HG02981 (cell line): ENCODE measurements around the gene LRFN2.

Experiments used
- ATAC-seq: cut with Tn5 transposase; IDR thresholded peaks from one replicate; pipeline ENCODE4 v1.9.1; 2021; ENCODE audit warnings: mild to moderate bottlenecking, moderate library complexity; ENCODE audit not compliant: unreplicated experiment

The LRFN2 gene

DNA sequence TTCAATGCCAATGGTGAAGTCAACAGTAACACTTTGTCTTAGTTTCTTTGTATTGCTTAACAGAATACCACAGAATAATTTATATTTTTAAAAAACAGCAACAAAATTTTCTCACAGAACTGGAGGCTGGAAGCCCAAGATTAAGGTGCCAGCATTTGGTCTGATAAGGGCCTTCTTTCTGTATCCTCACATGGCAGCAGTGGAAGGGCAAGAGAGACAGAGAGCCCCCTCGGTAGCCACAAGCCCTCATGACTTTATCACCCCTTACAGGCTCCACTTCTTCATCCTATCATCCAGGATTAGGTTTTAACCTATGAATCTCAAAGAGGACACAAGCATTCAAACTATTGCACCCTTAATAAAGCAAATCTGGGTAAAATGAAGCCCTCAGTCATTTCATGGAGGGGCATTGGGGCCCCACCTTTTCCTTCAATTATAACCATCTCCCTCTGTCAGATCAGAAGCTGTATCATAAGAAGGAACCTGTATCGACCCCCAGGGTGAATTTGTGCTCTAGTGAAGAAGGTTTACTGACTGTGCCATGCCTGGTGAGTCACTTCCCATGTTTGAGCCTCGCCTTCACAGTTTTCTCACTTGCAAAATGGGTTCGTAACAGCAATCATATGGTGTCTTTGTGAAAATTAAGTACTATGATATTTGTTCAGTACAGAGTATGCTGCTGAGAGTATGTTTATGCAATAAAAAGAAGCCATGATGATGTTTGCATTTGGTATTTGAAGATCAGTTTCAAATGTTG lies 178.2 kb downstream of the LRFN2 start:
- ATAC-seq, result no peak

DNA sequence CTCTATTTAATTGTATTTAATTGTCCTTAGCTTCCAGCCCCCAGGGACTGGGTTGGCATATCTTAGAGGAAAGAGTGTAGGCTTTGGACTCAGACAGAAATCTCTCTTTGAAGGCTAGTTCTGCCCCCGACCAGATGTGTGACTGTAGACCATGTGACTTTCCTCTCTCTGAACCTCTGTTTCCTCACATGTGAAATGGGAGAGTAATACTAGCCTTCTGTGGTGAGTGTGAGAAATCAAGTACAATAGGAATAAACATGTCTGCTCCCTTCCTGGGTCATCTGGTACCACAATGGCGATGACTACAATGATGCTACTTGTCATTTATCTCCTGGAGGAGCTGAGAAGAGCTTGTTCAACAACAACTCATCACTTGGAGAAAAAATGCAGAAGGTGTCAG lies 179.9 kb downstream of the LRFN2 start:
- no peak for ATAC-seq

DNA sequence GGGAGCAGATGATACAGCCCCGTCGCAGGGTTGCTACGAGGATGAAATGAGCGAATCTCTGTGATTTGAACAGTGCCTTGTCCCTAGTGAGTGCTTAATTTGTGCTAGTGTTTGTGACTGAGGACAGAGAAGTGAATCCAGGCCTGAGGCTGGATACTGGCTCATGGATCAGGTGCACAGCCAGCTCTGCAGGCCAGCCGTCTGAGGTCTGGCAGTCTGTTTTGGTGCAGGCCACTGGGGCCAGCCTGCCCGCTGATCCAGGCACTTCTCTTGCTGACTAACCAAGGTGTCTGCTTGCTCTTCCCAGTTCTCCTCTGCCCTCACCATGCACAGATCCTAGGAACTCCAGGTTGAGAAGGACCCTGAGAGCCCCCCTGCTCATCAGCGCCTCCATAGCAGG lies 181.0 kb downstream of the LRFN2 start:
- no peak for ATAC-seq

DNA sequence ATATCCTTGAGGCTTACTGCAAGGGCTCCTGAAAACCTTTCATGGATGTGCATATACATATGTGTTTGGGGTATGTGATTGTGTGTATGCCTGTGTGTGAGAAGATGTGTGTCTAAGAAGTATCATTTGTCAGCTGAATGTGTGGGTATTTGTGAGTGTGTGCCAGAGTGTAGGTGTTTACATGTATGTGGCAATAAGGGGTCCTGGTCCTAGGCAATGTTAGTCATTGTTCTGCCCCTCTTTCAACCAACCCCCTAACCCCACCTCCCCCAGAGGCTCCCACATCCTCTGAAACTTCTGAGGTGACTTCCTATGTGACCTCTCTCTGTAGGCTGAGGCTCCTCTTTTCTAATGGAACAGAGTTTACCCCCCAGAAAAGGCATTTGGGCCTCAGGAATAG lies 186.4 kb downstream of the LRFN2 start:
- no peak for ATAC-seq

DNA sequence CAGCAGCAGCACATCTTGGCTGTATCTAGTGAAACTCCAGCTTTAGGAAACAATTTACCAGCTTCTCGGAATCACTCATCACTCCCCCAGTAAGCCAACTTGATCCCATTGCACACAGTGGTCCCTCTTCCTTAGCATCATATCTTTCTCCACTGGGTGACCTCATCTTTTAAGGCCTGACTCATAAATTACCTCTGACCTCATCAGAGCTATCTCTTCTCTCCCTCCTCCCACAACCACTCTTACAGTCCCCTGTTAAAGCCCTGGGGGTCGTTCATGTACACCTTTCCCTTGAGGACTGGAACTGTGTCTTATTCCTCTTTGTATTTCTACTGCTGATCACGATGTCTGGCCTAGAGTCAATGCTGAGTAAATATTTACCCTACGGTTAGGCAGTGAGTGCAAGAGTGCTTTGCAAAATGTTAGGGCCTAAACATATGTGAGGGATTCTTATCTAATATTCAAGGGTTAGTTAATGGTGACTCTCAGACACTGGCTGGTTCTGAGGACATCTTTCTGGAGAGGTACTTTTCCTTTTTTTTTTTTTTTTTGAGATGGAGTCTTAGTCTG lies 187.2 kb downstream of the LRFN2 start:
- no peak for ATAC-seq

DNA sequence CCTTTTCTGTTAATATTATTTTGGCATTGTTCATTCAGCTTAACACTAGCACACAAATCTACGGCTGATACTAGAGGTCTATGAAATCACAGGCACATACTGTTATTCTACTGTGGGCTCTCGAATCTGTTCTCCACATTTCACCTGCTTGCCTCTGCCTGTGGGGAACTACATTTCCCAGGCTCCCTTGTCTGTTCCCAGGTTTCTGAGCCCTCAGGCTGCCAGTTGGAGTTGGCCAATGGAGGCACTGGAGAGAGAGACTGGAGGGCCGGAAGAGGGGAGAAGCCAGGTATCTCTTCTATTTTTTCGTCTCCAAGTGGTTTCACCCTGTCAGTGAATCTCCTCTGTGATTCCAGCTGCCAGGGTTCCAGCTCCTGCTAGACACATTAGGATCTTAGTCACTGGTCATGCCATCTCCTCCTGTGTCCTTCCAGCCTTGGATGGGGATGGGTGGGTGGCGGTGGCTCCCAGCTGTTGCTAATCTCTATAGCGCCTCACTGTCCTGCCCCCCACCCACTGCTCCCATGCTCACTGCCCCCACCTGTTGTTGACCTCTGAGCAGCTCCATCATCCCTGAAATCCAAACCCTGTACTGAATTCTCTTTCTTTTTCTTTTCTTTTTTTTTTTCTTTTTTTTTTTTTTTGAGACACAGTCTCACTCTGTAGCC lies 188.2 kb downstream of the LRFN2 start:
- no peak for ATAC-seq

DNA sequence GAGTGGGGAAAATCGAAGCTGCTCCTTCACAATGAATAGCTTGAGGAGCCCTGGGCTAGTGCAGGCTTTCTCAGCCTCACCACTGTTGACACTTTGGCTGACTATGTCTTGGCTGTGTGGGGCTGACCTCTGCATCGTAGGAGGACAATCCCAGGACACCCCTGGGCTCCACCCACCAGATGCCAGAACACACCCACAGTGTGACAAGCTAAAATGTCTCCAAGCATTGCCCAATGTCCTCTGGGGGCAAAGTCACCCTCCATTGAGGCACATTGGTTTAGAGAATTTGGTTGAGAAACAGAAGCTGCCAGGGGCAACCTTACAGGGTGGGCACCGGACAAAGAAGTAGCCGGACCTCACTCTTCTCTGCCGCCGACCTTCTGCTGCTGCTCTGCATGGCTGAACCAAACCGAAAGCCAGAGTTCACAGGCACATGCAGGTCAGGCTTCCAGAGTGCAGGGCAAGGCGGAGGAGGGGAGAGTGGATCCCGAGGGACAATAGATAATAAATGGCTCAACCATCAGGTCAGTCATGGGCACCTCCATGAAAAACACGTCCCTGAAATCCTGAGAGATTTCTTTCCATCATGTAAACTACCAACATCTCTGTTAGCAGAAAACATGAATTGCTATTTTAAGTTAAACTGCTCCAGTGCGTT lies 189.0 kb downstream of the LRFN2 start:
- ATAC-seq, result no peak

DNA sequence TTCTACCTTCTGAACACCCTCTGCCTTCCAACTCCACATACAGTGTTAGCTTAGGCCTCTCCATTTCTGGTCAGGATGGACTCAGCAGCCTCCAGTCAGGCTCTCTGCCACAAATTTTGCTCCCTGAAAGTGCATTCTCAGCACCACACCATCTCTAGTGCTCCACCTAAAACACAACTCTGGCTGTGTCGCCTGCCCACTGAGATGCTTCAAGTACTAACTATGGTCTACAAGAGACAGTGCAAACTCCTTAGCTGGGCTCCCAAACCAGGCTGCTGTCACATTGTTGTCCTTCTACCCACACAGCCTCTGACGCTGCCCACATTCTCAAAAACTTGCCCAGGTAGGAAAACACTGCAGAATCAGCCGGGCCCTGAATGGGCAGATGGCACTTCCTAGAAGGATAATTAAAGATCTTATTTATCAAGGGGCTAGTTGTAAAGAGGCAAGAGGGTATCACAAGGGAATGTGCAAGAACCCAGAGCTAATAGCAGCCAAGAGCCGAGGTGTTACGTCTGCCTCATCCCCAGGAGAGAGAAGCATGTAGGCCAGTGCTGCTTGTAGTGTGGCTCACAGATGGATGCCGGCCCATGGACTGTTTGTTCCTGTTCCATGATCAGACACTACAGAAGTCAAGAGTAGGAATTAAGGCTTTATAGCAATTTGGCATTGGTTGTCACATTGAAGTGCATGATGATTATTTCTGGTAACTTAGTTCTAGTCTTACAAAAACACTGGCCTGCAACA lies 189.7 kb downstream of the LRFN2 start:
- ATAC-seq, result no peak

DNA sequence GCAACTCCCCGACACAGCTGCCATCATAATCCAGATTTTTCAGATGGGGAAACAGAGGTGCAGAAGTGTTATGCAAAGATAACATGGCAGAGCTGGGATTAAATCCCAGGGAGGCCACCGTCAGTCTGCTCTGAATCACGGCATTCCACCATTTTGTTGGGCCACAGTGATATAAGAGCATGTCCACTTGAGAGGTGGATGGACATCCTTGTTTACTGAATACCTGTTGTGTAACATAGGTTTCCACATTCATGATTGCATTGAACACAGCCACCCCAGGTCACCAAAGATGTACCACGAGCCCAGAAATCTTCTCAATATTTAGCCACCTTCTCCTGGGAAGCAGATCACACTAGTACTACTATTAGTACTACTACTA lies 191.5 kb downstream of the LRFN2 start:
- ATAC-seq, result no peak

DNA sequence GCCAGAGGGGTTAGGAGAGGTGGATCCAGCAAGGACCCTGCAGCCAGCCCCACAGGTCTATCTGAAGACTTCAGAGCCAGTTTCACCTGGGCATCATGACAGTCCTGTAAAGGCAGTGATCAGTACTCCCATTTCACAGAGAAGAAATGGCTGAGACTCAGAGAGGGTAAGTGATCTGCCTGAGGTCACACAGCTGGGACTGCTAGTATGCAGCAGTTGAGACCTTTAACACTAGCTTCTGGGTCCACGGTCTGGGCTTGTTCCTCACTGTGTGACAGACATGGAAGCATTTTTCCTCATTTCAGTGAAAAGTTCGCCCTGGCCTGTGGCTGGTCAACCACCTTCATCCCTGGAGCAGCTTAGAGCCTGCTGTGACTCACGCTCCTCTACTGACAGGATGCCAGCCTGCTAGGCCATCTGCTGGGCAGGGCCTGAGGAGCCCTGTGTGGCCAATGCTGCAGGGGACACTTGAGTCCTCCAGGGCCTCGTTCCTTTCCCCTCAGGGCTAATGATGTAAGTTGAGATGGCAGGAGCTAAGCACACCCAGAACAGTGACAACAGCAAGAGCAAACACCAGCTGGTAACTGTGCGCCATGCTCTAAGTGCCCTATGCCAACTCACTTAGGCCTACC lies 192.0 kb downstream of the LRFN2 start:
- ATAC-seq, result no peak

DNA sequence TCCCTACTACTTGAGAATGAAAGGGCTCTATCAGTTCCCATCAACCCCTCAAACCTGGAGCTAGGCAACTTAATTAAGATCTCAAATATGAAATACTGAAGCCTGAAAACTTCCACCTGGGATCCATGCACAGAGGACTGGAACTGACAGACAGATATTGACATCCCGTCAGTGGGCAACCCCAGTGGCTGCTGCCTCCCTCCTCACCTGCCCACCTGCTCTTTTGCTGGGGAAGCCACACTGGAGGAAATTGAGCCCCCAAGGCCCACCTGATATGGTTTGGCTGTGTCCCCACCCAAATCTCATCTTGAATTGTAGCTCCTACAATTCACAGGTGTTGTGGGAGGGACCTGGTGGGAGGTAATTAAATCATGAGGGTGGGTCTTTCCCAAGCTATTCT lies 192.8 kb downstream of the LRFN2 start:
- ATAC-seq, result no peak

DNA sequence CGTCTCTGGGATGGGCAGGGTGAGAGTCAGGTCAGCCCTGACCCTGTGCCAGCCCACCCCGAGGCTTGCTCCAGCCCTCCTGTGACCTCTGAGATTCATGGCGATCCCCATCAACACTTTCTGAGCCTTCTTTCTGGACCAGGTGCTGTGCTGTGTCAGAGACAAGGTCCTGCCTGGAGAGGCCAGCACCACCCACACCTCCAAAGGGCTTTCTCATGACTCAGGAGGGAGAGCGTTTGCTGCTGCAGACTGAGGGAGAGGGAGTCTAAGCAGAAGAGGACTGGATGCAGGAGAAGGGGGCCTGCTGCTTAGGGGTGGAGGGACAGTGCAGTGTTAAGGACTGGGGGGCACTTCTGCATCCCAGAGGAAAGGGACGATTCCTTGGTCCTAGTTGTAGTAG lies 193.5 kb downstream of the LRFN2 start:
- no peak for ATAC-seq

DNA sequence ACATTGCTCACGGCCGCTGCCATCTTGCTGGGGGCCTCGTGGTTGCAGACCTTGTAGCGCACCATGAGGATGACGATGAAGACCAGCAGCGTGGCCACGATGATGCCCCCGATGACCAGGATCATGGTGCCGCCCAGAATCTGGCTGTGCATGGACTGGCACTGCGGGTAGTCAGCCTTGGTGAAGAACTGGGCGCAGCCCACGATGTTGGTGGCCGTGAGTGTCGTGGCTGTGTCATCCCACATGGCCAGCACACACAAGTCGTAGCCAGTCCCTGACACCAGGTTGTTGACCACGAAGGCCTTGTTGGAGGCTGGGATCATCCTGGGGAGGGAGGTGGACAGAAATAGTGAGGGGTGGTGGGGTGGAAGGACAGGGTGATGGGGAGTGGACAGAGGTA lies 194.6 kb downstream of the LRFN2 start:
- ATAC-seq, result no peak

DNA sequence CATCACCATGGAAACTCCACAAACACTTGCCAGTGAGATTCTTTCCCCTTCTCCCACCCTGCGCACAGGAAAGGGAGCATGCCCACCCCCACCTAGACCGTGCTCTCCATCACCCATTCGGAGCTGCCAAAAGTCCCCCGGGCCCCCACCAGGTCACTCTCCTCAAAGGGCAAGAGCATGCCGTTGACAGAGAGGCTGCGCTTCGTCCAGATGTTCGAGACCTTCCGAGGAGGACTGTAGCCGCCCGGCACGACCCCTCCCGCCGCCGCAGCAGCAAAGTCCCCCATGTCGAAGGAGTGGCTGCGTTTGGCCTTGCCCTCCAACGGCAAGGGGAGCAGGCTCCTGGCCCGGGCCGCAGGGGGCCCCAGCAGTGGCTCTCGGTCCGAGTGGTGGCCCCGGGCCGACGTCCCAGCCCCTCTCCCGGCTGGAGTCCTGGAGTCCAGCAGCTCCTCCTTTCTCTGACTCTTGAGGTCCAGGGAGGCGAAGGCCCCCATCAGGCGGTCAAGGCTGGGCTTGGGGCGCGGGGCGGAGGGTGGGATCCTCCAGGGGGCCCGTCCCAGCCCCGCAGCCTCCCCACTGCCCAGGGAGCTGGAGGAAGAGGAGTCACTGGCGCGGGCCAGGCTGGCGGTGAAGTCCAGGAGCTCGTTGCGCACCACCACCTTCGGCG lies 195.2 kb downstream of the LRFN2 start:
- no peak for ATAC-seq

DNA sequence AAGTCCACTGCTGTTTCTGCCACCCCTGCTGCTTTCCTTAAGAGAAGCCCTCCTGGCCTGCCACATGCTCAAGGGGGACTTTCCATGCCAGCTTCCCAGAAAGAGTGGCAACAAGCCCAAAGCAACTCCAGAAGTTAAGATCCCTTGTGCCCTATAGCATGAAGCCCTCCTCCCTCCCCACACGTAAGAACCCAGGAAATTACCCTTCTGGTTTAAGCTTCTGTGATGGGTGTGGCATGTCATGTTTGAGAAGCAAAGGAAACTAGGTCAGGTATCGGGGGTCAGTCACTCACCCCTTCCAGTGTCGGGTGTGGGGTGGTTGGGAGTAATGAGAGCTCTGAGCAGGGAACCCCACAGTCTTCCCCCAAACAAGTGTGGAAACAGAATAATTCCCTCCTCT lies 196.1 kb downstream of the LRFN2 start:
- ATAC-seq, result no peak

DNA sequence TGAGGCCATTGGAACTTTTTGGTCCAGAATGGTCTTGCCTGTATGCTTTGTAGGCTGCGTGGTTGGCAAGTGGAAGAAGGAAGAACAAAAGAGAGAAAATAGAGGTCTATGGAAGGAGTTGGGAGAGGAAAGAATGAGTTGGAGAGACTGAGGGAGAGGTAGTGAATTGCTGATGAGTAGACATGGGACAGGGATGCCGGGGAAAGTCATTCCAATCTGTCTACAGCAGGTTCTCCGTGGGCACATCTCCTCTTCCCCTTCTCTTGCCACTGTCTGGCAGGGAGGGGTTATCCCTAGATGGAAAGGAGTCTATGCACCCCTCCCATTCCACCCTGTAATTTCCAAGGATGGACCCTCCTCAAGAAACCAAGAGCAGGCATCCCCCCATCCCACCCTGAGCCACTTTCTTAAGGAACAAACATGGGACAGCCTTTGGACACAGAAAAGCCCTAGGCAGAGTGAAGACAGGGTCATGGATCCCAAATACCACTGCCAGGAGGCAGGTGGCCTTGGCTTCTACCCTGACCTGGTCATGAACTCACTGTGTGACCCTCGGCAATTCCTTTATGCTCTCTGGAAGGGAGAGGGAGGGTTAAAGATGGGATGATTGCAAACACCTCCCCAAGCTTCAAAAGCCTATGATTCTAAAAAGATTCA lies 196.9 kb downstream of the LRFN2 start:
- no peak for ATAC-seq

DNA sequence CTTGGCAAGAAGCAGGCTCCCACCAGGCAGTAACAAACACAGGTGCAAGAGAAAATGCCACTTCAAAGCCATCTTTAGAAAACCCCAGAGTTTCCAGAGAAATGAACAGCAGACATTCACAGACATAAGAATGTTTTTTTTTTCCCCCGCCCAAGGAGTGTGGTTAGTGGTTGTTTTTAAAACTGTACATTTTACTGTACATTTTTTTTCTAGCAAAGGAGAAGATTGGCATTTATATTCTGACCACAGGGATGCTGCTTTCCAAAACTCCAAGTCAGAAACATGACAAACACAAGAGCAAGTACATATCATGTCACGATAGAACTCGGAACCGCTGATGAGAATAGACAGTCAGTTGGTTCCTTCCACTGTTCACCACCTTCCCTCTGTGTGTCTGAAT lies 197.9 kb downstream of the LRFN2 start:
- no peak for ATAC-seq

DNA sequence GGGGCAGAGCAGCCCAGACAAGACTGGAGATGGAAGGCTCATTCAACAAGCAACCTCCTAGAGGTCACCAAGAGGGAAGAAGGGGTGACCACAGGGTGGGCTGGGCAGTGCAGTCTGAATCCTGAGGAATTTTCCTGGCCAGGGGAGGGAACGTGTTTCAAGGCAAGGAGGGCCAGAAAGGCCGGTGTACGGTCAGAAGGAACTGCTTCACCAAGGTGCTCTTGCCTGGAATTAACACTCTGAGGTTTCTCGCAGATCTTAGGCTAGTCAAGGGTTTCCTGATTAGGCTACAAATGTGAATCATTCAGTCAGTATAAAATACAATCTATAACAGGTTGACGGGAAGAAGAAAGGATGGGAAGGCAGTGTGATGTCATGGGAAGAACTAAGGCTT lies 199.3 kb downstream of the LRFN2 start:
- no peak for ATAC-seq

DNA sequence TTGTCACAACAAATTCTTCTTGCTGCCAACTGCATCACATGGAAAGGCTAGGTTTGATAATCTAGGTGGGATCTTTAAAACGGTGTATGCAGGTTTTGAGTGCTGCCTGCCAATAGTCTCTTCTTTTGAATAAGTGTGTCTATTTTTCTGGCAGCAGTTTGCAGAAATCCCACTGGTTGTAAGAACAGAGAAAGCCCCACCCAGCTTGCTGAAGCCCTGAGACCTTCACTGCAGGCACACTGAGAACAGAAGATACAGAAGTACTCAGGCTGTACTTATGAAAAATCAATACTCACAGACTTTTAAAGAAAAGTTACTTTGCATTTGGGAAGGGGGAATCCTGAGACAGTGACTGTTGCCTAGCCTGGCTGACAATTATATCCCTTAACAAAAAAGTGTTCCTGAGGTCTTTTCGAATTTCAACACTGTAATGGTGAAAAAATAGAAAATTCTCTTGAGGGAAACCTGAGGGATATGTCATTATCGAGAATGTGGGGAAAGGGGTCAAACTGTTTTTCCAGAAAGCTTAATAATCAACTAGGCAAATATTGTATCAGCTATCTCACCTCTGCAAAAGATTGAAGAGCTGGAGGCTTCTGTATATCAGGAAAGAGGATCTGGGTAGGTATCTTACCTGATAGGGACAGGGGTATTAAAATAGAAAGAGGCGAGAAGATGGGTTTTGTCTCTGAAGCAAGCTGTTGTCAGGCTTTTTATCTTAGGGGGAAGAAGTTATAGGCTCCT lies 199.9 kb downstream of the LRFN2 start:
- ATAC-seq, result no peak
